HT-29 (cell line): ENCODE data around the gene FNIP1. TPM values are rescaled to one million over a fixed set of nuclear protein-coding genes. Genes with fewer than 3 reads are reported as not detected.
"Not testable (repeated sequence)": the region's sequence is repeated elsewhere in the genome, so short reads cannot be mapped to it uniquely, and the experiment has no call there.

ENCODE experiments used
- DNase-seq: peaks from one replicate; pipeline ENCODE4 v3.0.0-alpha.2; 2015; ENCODE audit warnings: low spot score
- total RNA-seq: library from RNA; depleted of rRNA; stranded (reverse); fragments of >200 nt; shearing (Covaris generic); gene quantifications from 2 replicates; pipeline ENCODE4 v1.2.3, GENCODE V29; 2014

The FNIP1 gene
- total RNA-seq, 1 experiment from 2014 or later: 20.8 TPM

- DNase-seq: no peak
Measured at GRCh38 chr5:131684595-131684994, 112.2 kb downstream of the FNIP1 start.

GRCh38 chr5:131684051-131684450, 112.8 kb downstream of the FNIP1 start:
- no peak for DNase-seq

GRCh38 chr5:131682826-131683225, 114.0 kb downstream of the FNIP1 start:
- no peak for DNase-seq

- DNase-seq: no peak
Measured at GRCh38 chr5:131682175-131682574, 114.6 kb downstream of the FNIP1 start.

GRCh38 chr5:131679911-131680310, 116.9 kb downstream of the FNIP1 start:
- no peak for DNase-seq

GRCh38 chr5:131678273-131678672, 118.5 kb downstream of the FNIP1 start:
- not testable (repeated sequence) for DNase-seq

- DNase-seq: no peak
Measured at GRCh38 chr5:131677115-131677514, 119.7 kb downstream of the FNIP1 start.

- no peak for DNase-seq
Measured at GRCh38 chr5:131672776-131673175, 124.0 kb downstream of the FNIP1 start.

GRCh38 chr5:131671994-131672655, 124.7 kb downstream of the FNIP1 start:
- no peak for DNase-seq

GRCh38 chr5:131671409-131671808, 125.4 kb downstream of the FNIP1 start:
- no peak for DNase-seq

- no peak for DNase-seq
Measured at GRCh38 chr5:131664929-131665328, 131.9 kb downstream of the FNIP1 start.

GRCh38 chr5:131661933-131662332, 134.9 kb downstream of the FNIP1 start:
- no peak for DNase-seq

- DNase-seq: no peak
Measured at GRCh38 chr5:131659841-131660240, 137.0 kb downstream of the FNIP1 start.

- no peak for DNase-seq
Measured at GRCh38 chr5:131659290-131659689, 137.5 kb downstream of the FNIP1 start.

GRCh38 chr5:131654776-131655175, 142.0 kb downstream of the FNIP1 start:
- DNase-seq: no peak

GRCh38 chr5:131654309-131654708, 142.5 kb downstream of the FNIP1 start:
- DNase-seq: no peak

- DNase-seq: no peak
Measured at GRCh38 chr5:131649161-131649560, 147.7 kb downstream of the FNIP1 start.

GRCh38 chr5:131647048-131647769, 149.6 kb downstream of the FNIP1 start:
- no peak for DNase-seq

GRCh38 chr5:131644822-131645221, 152.0 kb downstream of the FNIP1 start:
- DNase-seq: no peak

GRCh38 chr5:131644370-131644769, 152.4 kb downstream of the FNIP1 start:
- no peak for DNase-seq

- DNase-seq: no peak
Measured at GRCh38 chr5:131641494-131641893, 155.3 kb downstream of the FNIP1 start.

GRCh38 chr5:131640043-131640856, 156.6 kb downstream of the FNIP1 start:
- DNase-seq: no peak
